Fibroblast of lung (primary cell): Measurements from ENCODE around the gene TP53I11.

Experiments used
- CTCF ChIP-seq, 2 donors: IDR thresholded peaks in 1 of 2; conservative IDR thresholded peaks in 1 of 2; 1 replicate in 1 of 2; 2 replicates in 1 of 2; pipeline ENCODE4 v1.5.1; 2011 to 2012; ENCODE audit warnings: low read length in 2 of 2, control low read depth in 1 of 2, inconsistent platforms in 1 of 2, low read depth in 1 of 2, mild to moderate bottlenecking in 1 of 2
- EZH2 ChIP-seq: IDR thresholded peaks from 2 replicates; pipeline ENCODE4 v1.5.1; 2012; ENCODE audit warnings: low read length, control low read depth, mild to moderate bottlenecking; ENCODE audit errors: missing control alignments

- TF ChIP-seq CTCF (conservative IDR thresholded peaks at IDR 0.05 in 1 of 2, IDR thresholded peaks at IDR 0.05 in 1 of 2; ENCODE audit: low read depth in 1 of 2, low read length in 2 of 2): no peak
- TF ChIP-seq EZH2: no peak
Observed at GRCh38 chr11:44978961-44979331, 28.3 kb upstream of the TP53I11 start.
